SK-N-SH (cell line): ENCODE results near the gene PSMD8.

Experiments
- EP300 ChIP-seq, 2 experiments: IDR thresholded peaks; 2 replicates each; pipeline versions ENCODE4 v1.4.0 to v1.6.1; 2012; ENCODE audit warnings: borderline replicate concordance in 1 of 2, low read depth in 1 of 2, low read length in 1 of 2
- GABPA ChIP-seq: IDR thresholded peaks from 2 replicates; pipeline ENCODE4 v1.4.0; 2012; ENCODE audit warnings: low read depth, mild to moderate bottlenecking
- MXI1 ChIP-seq: IDR thresholded peaks from 2 replicates; pipeline ENCODE4 v1.6.1; 2012; ENCODE audit warnings: mild to moderate bottlenecking, low read depth, low read length, improper control_type of control experiment
- POLR2AphosphoS5 ChIP-seq: IDR thresholded peaks from 2 replicates; pipeline ENCODE4 v1.6.1; 2012; ENCODE audit warnings: low read depth, low read length
- RCOR1 ChIP-seq: fragments of 150-350 bp; IDR thresholded peaks from 2 replicates; pipeline ENCODE4 v1.6.1; 2017; ENCODE audit warnings: antibody characterized with exemption, low read length
- SIN3A ChIP-seq: IDR thresholded peaks from 2 replicates; pipeline ENCODE4 v1.6.1; 2012; ENCODE audit warnings: low read depth, mild to moderate bottlenecking, low read length, moderate library complexity, borderline replicate concordance
- SMC3 ChIP-seq: IDR thresholded peaks from 2 replicates; pipeline ENCODE4 v1.6.1; 2012; ENCODE audit warnings: low read depth, low read length, improper control_type of control experiment
- TF ChIP-seq, protein P1 (sequence below): fragments of 200-600 bp; sonication (generic); IDR thresholded peaks from 2 replicates; pipeline ENCODE4 v1.6.1; 2017; ENCODE audit warnings: antibody characterized with exemption, mild to moderate bottlenecking, moderate library complexity
- TF ChIP-seq, protein P2 (sequence below): IDR thresholded peaks from 2 replicates; pipeline ENCODE4 v1.4.0; 2012; ENCODE audit warnings: low read depth, borderline replicate concordance

DNA sequence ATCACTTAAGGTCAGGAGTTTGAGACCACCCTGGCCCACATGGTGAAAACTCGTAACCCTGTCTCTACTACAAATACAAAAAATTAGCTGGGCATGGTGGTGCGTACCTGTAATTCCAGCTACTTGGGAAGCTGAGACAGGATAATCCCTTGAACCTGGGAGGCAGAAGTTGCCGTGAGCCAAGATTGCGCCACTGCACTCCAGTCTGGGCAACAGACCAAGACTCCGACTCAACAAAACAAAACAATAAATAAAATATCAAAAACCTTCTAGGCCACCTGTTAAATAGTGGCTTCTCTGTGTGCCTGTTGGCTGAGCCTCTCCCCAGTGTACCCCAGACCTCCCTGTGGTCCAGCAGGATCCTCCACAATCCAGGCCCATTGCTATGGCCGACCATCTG lies 3.3 kb upstream of the PSMD8 start:
- TF ChIP-seq, protein P1, sequence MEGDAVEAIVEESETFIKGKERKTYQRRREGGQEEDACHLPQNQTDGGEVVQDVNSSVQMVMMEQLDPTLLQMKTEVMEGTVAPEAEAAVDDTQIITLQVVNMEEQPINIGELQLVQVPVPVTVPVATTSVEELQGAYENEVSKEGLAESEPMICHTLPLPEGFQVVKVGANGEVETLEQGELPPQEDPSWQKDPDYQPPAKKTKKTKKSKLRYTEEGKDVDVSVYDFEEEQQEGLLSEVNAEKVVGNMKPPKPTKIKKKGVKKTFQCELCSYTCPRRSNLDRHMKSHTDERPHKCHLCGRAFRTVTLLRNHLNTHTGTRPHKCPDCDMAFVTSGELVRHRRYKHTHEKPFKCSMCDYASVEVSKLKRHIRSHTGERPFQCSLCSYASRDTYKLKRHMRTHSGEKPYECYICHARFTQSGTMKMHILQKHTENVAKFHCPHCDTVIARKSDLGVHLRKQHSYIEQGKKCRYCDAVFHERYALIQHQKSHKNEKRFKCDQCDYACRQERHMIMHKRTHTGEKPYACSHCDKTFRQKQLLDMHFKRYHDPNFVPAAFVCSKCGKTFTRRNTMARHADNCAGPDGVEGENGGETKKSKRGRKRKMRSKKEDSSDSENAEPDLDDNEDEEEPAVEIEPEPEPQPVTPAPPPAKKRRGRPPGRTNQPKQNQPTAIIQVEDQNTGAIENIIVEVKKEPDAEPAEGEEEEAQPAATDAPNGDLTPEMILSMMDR, result no peak
- TF ChIP-seq POLR2AphosphoS5 (no peak), SIN3A (no peak), GABPA (no peak), SMC3 (no peak), MXI1 (no peak), RCOR1 (no peak), EP300 (IDR thresholded peaks at IDR 0.05; ENCODE audit: borderline replicate concordance in 1 of 2, low read depth in 1 of 2, low read length in 1 of 2) (no peak)
- TF ChIP-seq, protein P2, sequence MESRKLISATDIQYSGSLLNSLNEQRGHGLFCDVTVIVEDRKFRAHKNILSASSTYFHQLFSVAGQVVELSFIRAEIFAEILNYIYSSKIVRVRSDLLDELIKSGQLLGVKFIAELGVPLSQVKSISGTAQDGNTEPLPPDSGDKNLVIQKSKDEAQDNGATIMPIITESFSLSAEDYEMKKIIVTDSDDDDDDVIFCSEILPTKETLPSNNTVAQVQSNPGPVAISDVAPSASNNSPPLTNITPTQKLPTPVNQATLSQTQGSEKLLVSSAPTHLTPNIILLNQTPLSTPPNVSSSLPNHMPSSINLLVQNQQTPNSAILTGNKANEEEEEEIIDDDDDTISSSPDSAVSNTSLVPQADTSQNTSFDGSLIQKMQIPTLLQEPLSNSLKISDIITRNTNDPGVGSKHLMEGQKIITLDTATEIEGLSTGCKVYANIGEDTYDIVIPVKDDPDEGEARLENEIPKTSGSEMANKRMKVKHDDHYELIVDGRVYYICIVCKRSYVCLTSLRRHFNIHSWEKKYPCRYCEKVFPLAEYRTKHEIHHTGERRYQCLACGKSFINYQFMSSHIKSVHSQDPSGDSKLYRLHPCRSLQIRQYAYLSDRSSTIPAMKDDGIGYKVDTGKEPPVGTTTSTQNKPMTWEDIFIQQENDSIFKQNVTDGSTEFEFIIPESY, result no peak
